Astrocyte (in vitro differentiated cells and primary cell): ENCODE data around the gene FAM13A. TPM values are rescaled to one million over a fixed set of nuclear protein-coding genes. Genes with fewer than 3 reads are reported as not detected.

Source experiments
- DNase-seq: peaks from one replicate; pipeline ENCODE4 v3.0.0-alpha.2; 2010; ENCODE audit warnings: low read depth
- FAIRE-seq: peaks from 2 replicates; lab custom pipeline; 2011; peaks lifted over from hg19 to GRCh38; lab: Jason Lieb, UNC
- H2AFZ ChIP-seq: 2 replicates; pipeline ENCODE4 v1.6.0; 2012; ENCODE audit warnings: low read depth, low read length, inconsistent platforms
- H3K27ac ChIP-seq: 2 replicates; pipeline ENCODE4 v1.5.1; 2011; ENCODE audit warnings: low read depth, low read length, inconsistent platforms
- H3K27me3 ChIP-seq: 2 replicates; pipeline ENCODE4 v1.6.0; 2011; ENCODE audit warnings: low read length, inconsistent platforms; ENCODE audit not compliant: insufficient read depth
- H3K36me3 ChIP-seq: 2 replicates; pipeline ENCODE4 v1.5.1; 2011; ENCODE audit warnings: low read length, inconsistent platforms; ENCODE audit not compliant: insufficient read depth
- H3K4me1 ChIP-seq: 2 replicates; pipeline ENCODE4 v1.5.1; 2011; ENCODE audit warnings: low read length, inconsistent platforms; ENCODE audit not compliant: insufficient read depth
- H3K4me2 ChIP-seq: 2 replicates; pipeline ENCODE4 v1.6.0; 2012; ENCODE audit warnings: low read length, inconsistent platforms
- H3K4me3 ChIP-seq: 2 replicates; pipeline ENCODE4 v1.5.1; 2011; ENCODE audit warnings: low read depth, mild to moderate bottlenecking, low read length, inconsistent platforms; ENCODE audit not compliant: insufficient read depth
- H3K79me2 ChIP-seq: 2 replicates; pipeline ENCODE4 v1.6.0; 2012; ENCODE audit warnings: mild to moderate bottlenecking, low read length, inconsistent platforms; ENCODE audit not compliant: insufficient read depth
- H3K9ac ChIP-seq: 2 replicates; pipeline ENCODE4 v1.6.0; 2012; ENCODE audit warnings: mild to moderate bottlenecking, low read length, inconsistent platforms
- H3K9me3 ChIP-seq: 2 replicates; pipeline ENCODE4 v1.5.1; 2012; ENCODE audit warnings: low read depth, mild to moderate bottlenecking, low read length, inconsistent platforms; ENCODE audit not compliant: insufficient read depth
- H4K20me1 ChIP-seq: 2 replicates; pipeline ENCODE4 v1.6.0; 2012; ENCODE audit warnings: low read length, inconsistent platforms; ENCODE audit not compliant: insufficient read depth
- H3K27ac Mint-ChIP-seq: one replicate; pipeline ENCODE4 v1.8.0; 2021; ENCODE audit warnings: mild to moderate bottlenecking, mixed read lengths; ENCODE audit not compliant: unreplicated experiment
- H3K27me3 Mint-ChIP-seq: one replicate; pipeline ENCODE4 v1.8.0; 2021; ENCODE audit warnings: low read depth, mixed read lengths; ENCODE audit not compliant: unreplicated experiment
- H3K36me3 Mint-ChIP-seq: one replicate; pipeline ENCODE4 v1.8.0; 2021; ENCODE audit warnings: low read depth, mixed read lengths; ENCODE audit not compliant: unreplicated experiment
- H3K4me1 Mint-ChIP-seq: one replicate; pipeline ENCODE4 v1.8.0; 2021; ENCODE audit warnings: low read depth, mixed read lengths; ENCODE audit not compliant: unreplicated experiment
- H3K4me3 Mint-ChIP-seq: one replicate; pipeline ENCODE4 v1.8.0; 2021; ENCODE audit warnings: mild to moderate bottlenecking, moderate library complexity, mixed read lengths; ENCODE audit not compliant: unreplicated experiment
- H3K9me3 Mint-ChIP-seq: one replicate; pipeline ENCODE4 v1.8.0; 2021; ENCODE audit warnings: mild to moderate bottlenecking, mixed read lengths; ENCODE audit not compliant: unreplicated experiment
- EZH2 ChIP-seq: IDR thresholded peaks from 2 replicates; pipeline ENCODE4 v1.6.1; 2012; ENCODE audit warnings: mild to moderate bottlenecking, low read length, inconsistent platforms; ENCODE audit not compliant: insufficient read depth
- total RNA-seq: library from RNA; stranded (reverse); gene quantifications from 2 replicates; pipeline ENCODE4 v1.2.1, GENCODE V29; 2021
- TF ChIP-seq, protein P1 (sequence below): IDR thresholded peaks from 2 replicates; pipeline ENCODE4 v1.5.1; 2011; ENCODE audit warnings: low read depth, mild to moderate bottlenecking, inconsistent platforms, low read length, moderate library complexity; ENCODE audit not compliant: insufficient read depth

The FAM13A gene
- total RNA-seq, 1 donor from 2014 or later, result 12.0 TPM

DNA sequence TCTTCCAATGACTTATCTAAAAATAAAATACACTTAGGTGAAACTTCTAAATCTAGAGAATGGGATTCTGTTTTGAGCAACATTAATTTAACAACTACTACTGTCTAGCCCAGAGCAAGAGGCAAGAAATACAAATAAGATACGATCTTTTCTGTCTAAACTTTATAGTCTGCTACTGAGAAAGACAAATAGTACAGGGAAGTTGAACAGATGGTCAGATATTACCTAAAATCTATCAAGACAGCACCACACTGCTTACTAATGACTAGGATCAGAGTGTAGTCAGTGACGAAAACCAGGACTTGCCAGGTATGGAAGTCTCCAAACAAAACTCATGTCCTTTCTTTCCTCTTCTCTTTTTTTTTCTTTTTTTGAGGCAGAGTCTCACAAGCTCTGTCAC lies 7.1 kb downstream of the FAM13A start:
- no peak overlapping the region for H3K27ac ChIP-seq
- peaks cover 51% of the 10 kb centered on the region for H3K79me2 ChIP-seq
- FAIRE-seq, result no peak
- peaks cover 3% of the 10 kb centered on the region for H4K20me1 ChIP-seq
- Mint-ChIP-seq H3K4me3 (no peak overlapping the region), H3K9me3 (peaks cover 5% of the 10 kb centered on the region), H3K27me3 (no peaks in the 10 kb centered on the region), H3K36me3 (no peaks in the 10 kb centered on the region), H3K27ac (no peak overlapping the region), H3K4me1 (peaks cover 8% of the 10 kb centered on the region)
- H3K4me3 ChIP-seq, result no peak overlapping the region
- TF ChIP-seq, protein P1, sequence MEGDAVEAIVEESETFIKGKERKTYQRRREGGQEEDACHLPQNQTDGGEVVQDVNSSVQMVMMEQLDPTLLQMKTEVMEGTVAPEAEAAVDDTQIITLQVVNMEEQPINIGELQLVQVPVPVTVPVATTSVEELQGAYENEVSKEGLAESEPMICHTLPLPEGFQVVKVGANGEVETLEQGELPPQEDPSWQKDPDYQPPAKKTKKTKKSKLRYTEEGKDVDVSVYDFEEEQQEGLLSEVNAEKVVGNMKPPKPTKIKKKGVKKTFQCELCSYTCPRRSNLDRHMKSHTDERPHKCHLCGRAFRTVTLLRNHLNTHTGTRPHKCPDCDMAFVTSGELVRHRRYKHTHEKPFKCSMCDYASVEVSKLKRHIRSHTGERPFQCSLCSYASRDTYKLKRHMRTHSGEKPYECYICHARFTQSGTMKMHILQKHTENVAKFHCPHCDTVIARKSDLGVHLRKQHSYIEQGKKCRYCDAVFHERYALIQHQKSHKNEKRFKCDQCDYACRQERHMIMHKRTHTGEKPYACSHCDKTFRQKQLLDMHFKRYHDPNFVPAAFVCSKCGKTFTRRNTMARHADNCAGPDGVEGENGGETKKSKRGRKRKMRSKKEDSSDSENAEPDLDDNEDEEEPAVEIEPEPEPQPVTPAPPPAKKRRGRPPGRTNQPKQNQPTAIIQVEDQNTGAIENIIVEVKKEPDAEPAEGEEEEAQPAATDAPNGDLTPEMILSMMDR, result no peak
- no peak for TF ChIP-seq EZH2
- no peaks in the 10 kb centered on the region for H3K36me3 ChIP-seq
- H3K9me3 ChIP-seq, result no peaks in the 10 kb centered on the region
- H3K4me1 ChIP-seq, result no peaks in the 10 kb centered on the region
- no peak overlapping the region for H3K4me2 ChIP-seq
- no peak overlapping the region for H3K9ac ChIP-seq
- H2AFZ ChIP-seq, result no peak overlapping the region
- no peaks in the 10 kb centered on the region for H3K27me3 ChIP-seq
- no peak for DNase-seq

DNA sequence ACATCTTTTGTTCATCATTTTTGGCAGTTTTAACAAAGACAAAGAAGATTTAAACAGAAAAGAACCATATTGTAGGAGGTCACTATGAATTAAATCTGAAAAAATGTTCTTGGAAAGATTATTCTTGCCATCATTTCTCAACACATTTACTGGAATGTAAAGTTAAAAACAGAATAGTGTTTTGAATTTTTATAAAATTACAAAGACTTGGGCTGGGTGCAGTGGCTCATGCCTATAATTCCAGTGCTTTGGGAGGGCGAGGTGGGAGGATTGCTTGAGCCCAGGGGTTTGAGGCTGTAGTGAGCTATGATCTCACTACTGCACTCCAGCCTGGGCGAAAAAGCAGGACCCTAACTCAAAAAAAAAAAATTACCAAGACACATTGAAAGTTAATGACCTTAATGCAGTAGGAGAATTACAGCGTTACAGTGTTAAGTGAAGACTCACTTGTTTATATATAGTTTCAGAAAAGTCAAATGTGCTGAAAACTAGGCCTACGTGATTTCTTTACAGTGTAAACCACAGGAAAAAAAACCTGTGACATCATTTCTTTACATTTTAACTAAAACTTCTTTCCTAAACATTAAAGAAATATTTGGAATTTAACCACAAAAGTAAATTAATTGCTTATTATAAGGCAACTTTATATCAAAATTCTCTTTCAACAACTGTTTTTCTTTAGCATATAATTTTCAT lies 7.9 kb downstream of the FAM13A start:
- peaks cover 5% of the 10 kb centered on the region for H3K9me3 Mint-ChIP-seq
- Histone ChIP-seq H3K79me2 (peaks cover 49% of the 10 kb centered on the region), H3K4me3 (no peak overlapping the region), H3K27ac (no peak overlapping the region), H3K9ac (no peak overlapping the region), H3K36me3 (no peaks in the 10 kb centered on the region), H3K4me2 (no peak overlapping the region), H3K4me1 (no peaks in the 10 kb centered on the region), H3K9me3 (no peaks in the 10 kb centered on the region), H3K27me3 (no peaks in the 10 kb centered on the region), H2AFZ (no peak overlapping the region), H4K20me1 (no peaks in the 10 kb centered on the region)
- H3K27ac Mint-ChIP-seq, result no peak overlapping the region
- no peaks in the 10 kb centered on the region for H3K27me3 Mint-ChIP-seq
- H3K36me3 Mint-ChIP-seq, result no peaks in the 10 kb centered on the region
- no peak for DNase-seq
- FAIRE-seq, result no peak
- H3K4me3 Mint-ChIP-seq, result no peak overlapping the region
- peaks cover 2% of the 10 kb centered on the region for H3K4me1 Mint-ChIP-seq
- no peak for TF ChIP-seq EZH2
- TF ChIP-seq, protein P1, result no peak
